NT2/D1 (cell line): ENCODE data around the gene CD96.

ENCODE experiments used
- DNase-seq: peaks from one replicate; pipeline ENCODE4 v3.0.0-alpha.2; 2011; ENCODE audit warnings: low read depth, low spot score
- H3K27me3 ChIP-seq: 2 replicates; pipeline ENCODE4 v1.6.0; 2011; ENCODE audit warnings: mild to moderate bottlenecking; ENCODE audit not compliant: insufficient read length, insufficient read depth
- H3K36me3 ChIP-seq: 2 replicates; pipeline ENCODE4 v1.6.1; 2011; ENCODE audit warnings: mild to moderate bottlenecking, low read length, mixed read lengths; ENCODE audit not compliant: insufficient read depth, insufficient read length
- H3K4me1 ChIP-seq: 2 replicates; pipeline ENCODE4 v1.5.1; 2011; ENCODE audit not compliant: insufficient read depth, insufficient read length
- H3K4me3 ChIP-seq: 2 replicates; pipeline ENCODE4 v1.5.1; 2011; ENCODE audit warnings: low read depth; ENCODE audit not compliant: insufficient read length
- H3K9ac ChIP-seq: 2 replicates; pipeline ENCODE4 v1.6.0; 2011; ENCODE audit warnings: low read depth; ENCODE audit not compliant: insufficient read length
- H3K9me3 ChIP-seq: 2 replicates; pipeline ENCODE4 v1.5.1; 2011; ENCODE audit warnings: mild to moderate bottlenecking, low read length; ENCODE audit not compliant: insufficient read depth
- SUZ12 ChIP-seq: IDR thresholded peaks from 2 replicates; pipeline ENCODE4 v1.6.1; 2011; ENCODE audit not compliant: insufficient read length, insufficient read depth; ENCODE audit errors: extremely low read depth
- YY1 ChIP-seq: IDR thresholded peaks from 2 replicates; pipeline ENCODE4 v1.6.1; 2011; ENCODE audit not compliant: insufficient read length, insufficient read depth
- ZNF274 ChIP-seq: IDR thresholded peaks from 2 replicates; pipeline ENCODE4 v1.6.1; 2011; ENCODE audit warnings: mild to moderate bottlenecking, low read depth, low read length

CD96 gene

DNA sequence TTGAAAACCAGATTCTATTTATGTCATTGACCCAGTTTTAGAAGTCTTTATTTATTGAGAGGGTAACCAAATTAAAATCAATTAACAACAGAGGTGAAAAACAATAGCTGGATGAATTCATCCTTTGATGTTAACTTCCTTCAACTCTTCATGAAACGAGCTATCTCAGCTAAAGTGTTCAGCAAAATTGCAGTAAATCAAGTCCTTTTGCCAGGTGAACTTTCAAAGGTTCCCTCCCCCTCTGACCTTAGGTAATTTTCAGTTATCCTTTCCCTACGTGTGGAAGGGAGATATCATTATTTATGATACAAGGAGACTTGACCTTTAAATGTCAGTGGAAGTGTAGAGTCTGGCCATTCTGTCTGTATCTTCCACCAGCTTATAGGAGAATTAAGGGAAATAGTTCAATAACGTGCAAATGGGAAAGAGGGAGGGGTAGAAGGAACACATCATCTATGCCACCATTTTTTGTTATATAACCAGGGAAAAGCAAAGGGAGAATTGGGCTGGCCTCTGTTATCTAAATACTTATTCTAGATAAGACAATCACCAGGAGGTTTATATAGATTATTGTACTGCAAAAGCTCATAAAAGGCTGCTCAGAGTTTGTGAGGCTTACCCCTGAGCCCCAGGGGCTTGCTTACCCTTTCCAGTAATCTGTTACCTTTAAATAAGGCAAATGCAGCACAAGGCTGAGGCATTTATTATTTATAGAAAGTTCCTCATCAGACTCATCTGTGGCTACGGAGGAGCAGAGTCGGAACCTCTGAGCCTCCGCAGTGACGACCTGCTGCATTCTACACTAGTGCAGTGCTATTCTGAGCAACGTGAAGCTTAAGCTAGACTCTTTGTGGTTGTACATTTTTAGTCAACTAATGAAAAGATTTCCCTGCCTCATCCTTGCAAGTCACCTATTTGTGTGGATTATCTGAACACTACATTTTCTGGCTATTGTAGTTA lies 150.9 kb downstream of the CD96 start:
- no peaks in the 10 kb centered on the region for H3K4me1 ChIP-seq

DNA sequence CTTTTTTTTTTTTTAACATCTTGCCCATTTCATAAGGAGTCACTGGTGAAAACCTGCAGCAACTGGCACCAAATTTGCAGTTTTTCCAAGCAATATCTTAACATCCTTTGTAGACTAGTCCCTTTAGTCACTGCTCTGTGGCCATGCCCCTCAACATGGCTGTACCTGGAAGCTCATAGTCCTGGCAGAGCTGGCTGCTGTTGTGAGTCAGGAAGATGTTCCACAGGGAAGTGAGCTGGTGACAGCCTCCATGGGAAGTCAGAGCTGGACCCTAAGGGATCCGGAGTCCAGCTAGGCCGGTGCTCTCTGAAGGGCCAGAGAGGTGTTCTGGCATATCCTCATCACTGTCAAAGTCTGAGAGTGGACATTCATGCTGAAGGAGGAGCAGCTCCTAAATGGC lies 152.5 kb downstream of the CD96 start:
- no peak for TF ChIP-seq ZNF274
- TF ChIP-seq SUZ12, result no peak
- no peak for TF ChIP-seq YY1
- H3K4me1 ChIP-seq, result no peaks in the 10 kb centered on the region
- no peak overlapping the region for H3K4me3 ChIP-seq
- no peaks in the 10 kb centered on the region for H3K27me3 ChIP-seq
- no peaks in the 10 kb centered on the region for H3K36me3 ChIP-seq
- no peak for DNase-seq
- no peak overlapping the region for H3K9ac ChIP-seq
- H3K9me3 ChIP-seq, result no peaks in the 10 kb centered on the region

More for the DNA sequence above, 150.9 kb downstream of the CD96 start:
- no peak for DNase-seq
- Histone ChIP-seq H3K36me3 (no peaks in the 10 kb centered on the region), H3K27me3 (no peaks in the 10 kb centered on the region), H3K9me3 (no peaks in the 10 kb centered on the region), H3K4me3 (no peak overlapping the region), H3K9ac (no peak overlapping the region)
- TF ChIP-seq SUZ12, result no peak
- TF ChIP-seq YY1, result no peak
- TF ChIP-seq ZNF274, result no peak

DNA sequence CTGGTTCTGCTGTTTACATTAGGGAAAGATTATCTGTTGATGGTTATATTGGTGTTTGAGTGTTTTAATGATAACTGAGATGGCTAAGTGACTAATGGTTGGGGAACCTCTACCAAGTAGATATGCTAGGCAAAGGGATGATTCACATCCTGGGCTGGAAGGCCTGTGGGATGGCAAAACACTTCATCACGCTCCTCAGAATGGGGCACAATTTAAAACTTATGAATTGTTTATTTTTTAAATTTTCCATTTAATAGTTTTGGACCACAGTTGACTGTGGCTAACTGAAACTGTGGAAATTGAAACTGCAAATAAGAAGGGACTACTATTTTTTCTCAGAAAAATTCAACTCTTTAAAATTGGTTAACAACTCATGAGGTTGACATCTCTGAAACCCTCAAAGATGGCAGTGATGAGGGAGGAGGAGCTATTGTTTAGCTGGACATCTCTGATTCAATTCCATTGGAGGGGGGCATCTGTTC lies 153.7 kb downstream of the CD96 start:
- H3K27me3 ChIP-seq, result no peaks in the 10 kb centered on the region
- no peak overlapping the region for H3K4me3 ChIP-seq
- no peak for DNase-seq
- no peaks in the 10 kb centered on the region for H3K9me3 ChIP-seq
- H3K36me3 ChIP-seq, result no peaks in the 10 kb centered on the region
- TF ChIP-seq SUZ12, result no peak
- no peak for TF ChIP-seq ZNF274
- TF ChIP-seq YY1, result no peak
- no peaks in the 10 kb centered on the region for H3K4me1 ChIP-seq
- H3K9ac ChIP-seq, result no peak overlapping the region

DNA sequence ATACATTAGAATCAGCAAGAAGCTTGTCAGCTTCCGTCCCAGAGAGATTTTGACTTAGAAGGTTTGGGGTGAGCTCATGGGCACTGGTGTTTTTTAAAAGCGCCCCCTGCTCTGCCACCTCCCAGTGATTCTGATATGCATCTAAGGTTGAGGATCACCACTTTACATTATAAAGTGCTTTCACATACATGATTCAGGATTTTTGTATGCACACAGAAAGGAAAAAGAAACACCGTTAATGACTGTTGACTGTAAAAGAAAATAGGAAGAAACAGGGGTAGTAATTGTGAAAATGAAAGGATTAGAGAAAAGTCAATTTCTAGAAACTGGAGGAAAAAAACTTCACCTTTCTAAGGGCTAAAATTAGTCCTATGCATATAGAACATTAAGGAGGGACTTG lies 158.1 kb downstream of the CD96 start:
- Histone ChIP-seq H3K27me3 (no peaks in the 10 kb centered on the region), H3K4me1 (no peaks in the 10 kb centered on the region), H3K9ac (no peak overlapping the region), H3K4me3 (no peak overlapping the region), H3K9me3 (no peaks in the 10 kb centered on the region), H3K36me3 (no peaks in the 10 kb centered on the region)
- TF ChIP-seq YY1 (no peak), ZNF274 (no peak), SUZ12 (no peak)
- DNase-seq, result no peak

- TF ChIP-seq SUZ12 (no peak), ZNF274 (no peak), YY1 (no peak)
- Histone ChIP-seq H3K36me3 (no peaks in the 10 kb centered on the region), H3K9ac (no peak overlapping the region)
Observed at GRCh38 chr3:111701292-111701906, 159.4 kb downstream of the CD96 start.

More at GRCh38 chr3:111701292-111701906, 159.4 kb downstream of the CD96 start:
- Histone ChIP-seq H3K4me1 (no peaks in the 10 kb centered on the region), H3K27me3 (no peaks in the 10 kb centered on the region), H3K9me3 (no peaks in the 10 kb centered on the region), H3K4me3 (no peak overlapping the region)
- no peak for DNase-seq
